Measurements from ENCODE around the gene SLC24A3. TPM values are rescaled to one million over a fixed set of nuclear protein-coding genes. Genes with fewer than 3 reads are reported as not detected.

SLC24A3 gene
- total RNA-seq, 3 donors from 2014 or later: 4.9 to 12.3 (median 5.9) TPM

GRCh38 chr20:19222520-19223040, 10.1 kb downstream of the SLC24A3 start:
- no peak overlapping the region for H3K27ac ChIP-seq
- TF ChIP-seq POLR2A (IDR thresholded peaks at IDR 0.05) (no peak), CTCF (IDR thresholded peaks at IDR 0.05) (no peak), POLR2AphosphoS5 (IDR thresholded peaks at IDR 0.05) (no peak)
- H3K36me3 ChIP-seq: no peaks in the 10 kb centered on the region
- H3K27me3 ChIP-seq: no peaks in the 10 kb centered on the region
- H3K4me3 ChIP-seq: no peak overlapping the region
- peaks cover 0 to 7% of the 10 kb centered on the region in 2 donors for H3K9me3 ChIP-seq
- H3K4me1 ChIP-seq: no peaks in the 10 kb centered on the region
- intact Hi-C loops (cut with DNase I; ENCODE audit: low total_unique reads): no loop called here
- no peak for DNase-seq (ENCODE audit: low spot score in 2 of 2)

GRCh38 chr20:19223640-19224039, 11.2 kb downstream of the SLC24A3 start:
- TF ChIP-seq CTCF (IDR thresholded peaks at IDR 0.05) (no peak), POLR2AphosphoS5 (IDR thresholded peaks at IDR 0.05) (no peak), POLR2A (IDR thresholded peaks at IDR 0.05) (no peak)
- Histone ChIP-seq H3K27ac (no peak overlapping the region), H3K27me3 (no peaks in the 10 kb centered on the region), H3K9me3 (peaks cover 0 to 7% of the 10 kb centered on the region in 2 donors), H3K4me1 (no peaks in the 10 kb centered on the region), H3K4me3 (no peak overlapping the region), H3K36me3 (no peaks in the 10 kb centered on the region)
- intact Hi-C loops (cut with DNase I; ENCODE audit: low total_unique reads): no loop called here
- no peak for DNase-seq (ENCODE audit: low spot score in 2 of 2)

GRCh38 chr20:19231359-19232035, 19.1 kb downstream of the SLC24A3 start:
- no peak for DNase-seq (ENCODE audit: low spot score in 2 of 2)
- no peaks in the 10 kb centered on the region for H3K27me3 ChIP-seq
- TF ChIP-seq CTCF (IDR thresholded peaks at IDR 0.05) (no peak), POLR2A (IDR thresholded peaks at IDR 0.05) (no peak), POLR2AphosphoS5 (IDR thresholded peaks at IDR 0.05) (no peak)

GRCh38 chr20:19232997-19233794, 20.8 kb downstream of the SLC24A3 start:
- H3K4me1 ChIP-seq: no peaks in the 10 kb centered on the region
- intact Hi-C loops (cut with DNase I; ENCODE audit: low total_unique reads): no loop called here
- no peak overlapping the region for H3K4me3 ChIP-seq
- no peaks in the 10 kb centered on the region for H3K9me3 ChIP-seq
- H3K27me3 ChIP-seq: no peaks in the 10 kb centered on the region
- DNase-seq (ENCODE audit: low spot score in 2 of 2): no peak
- H3K36me3 ChIP-seq: no peaks in the 10 kb centered on the region
- no peak for TF ChIP-seq CTCF (IDR thresholded peaks at IDR 0.05)
- TF ChIP-seq POLR2AphosphoS5 (IDR thresholded peaks at IDR 0.05): no peak
- no peak for TF ChIP-seq POLR2A (IDR thresholded peaks at IDR 0.05)
- H3K27ac ChIP-seq: no peak overlapping the region

More at GRCh38 chr20:19231359-19232035, 19.1 kb downstream of the SLC24A3 start:
- Histone ChIP-seq H3K36me3 (no peaks in the 10 kb centered on the region), H3K27ac (no peak overlapping the region), H3K9me3 (no peaks in the 10 kb centered on the region), H3K4me3 (no peak overlapping the region), H3K4me1 (no peaks in the 10 kb centered on the region)
- intact Hi-C loops (cut with DNase I; ENCODE audit: low total_unique reads): no loop called here

All from breast epithelium (tissue), 4 donors.